B cell (primary cell): ENCODE data around the gene EPHB1. TPM values are rescaled to one million over a fixed set of nuclear protein-coding genes. Genes with fewer than 3 reads are reported as not detected.

Source experiments
- ATAC-seq: fragments of 200-7000 bp; cut with Tn5 transposase; one replicate; pipeline ENCODE4 v1.10.0; 2021; ENCODE audit warnings: low read depth, mild to moderate bottlenecking, moderate number of reproducible peaks, moderate library complexity
- CTCF ChIA-PET: fragments of 350-600 bp; sonication (Branson Sonifier 250); formaldehyde crosslinking; loops from one replicate; lab custom pipeline; 2021; ENCODE audit warnings: antibody characterized with exemption, inconsistent platforms; lab: Charles Lee
- POLR2A ChIA-PET: fragments of 350-600 bp; sonication (Branson Sonifier 250); formaldehyde crosslinking; loops from one replicate; lab custom pipeline; 2021; ENCODE audit warnings: antibody characterized with exemption; lab: Charles Lee
- DNase-seq: peaks from one replicate; pipeline ENCODE4 v3.0.0; 2013
- H2AFZ ChIP-seq: 2 replicates; pipeline ENCODE4 v1.6.1; 2012; ENCODE audit warnings: mild to moderate bottlenecking, low read depth, low read length; ENCODE audit not compliant: insufficient read depth, poor library complexity, severe bottlenecking
- H3K27ac ChIP-seq, 2 donors: 1 replicate in 1 of 2; 2 replicates in 1 of 2; pipeline ENCODE4 v1.5.1; 2012 to 2013; ENCODE audit warnings: low read length in 2 of 2, mild to moderate bottlenecking in 2 of 2, moderate library complexity in 1 of 2
- H3K27me3 ChIP-seq, 4 experiments: fragments of 200-600 bp in 1 of 4; sonication (generic) in 1 of 4; replicated peaks in 1 of 4; 1 replicate in 2 of 4; 2 replicates in 2 of 4; pipeline versions ENCODE4 v1.6.1 to v1.7.0; 2013 to 2016; ENCODE audit warnings: low read length in 3 of 4, mild to moderate bottlenecking in 2 of 4, mixed read lengths in 1 of 4, moderate library complexity in 1 of 4; ENCODE audit not compliant: insufficient read depth in 4 of 4, control insufficient read depth in 3 of 4; ENCODE audit errors: control extremely low read depth in 1 of 4
- H3K36me3 ChIP-seq, 2 experiments: replicated peaks in 1 of 2; 1 replicate in 1 of 2; 2 replicates in 1 of 2; pipeline versions ENCODE4 v1.6.1 to v1.7.1; 2013; ENCODE audit warnings: low read length in 1 of 2; ENCODE audit not compliant: insufficient read depth in 2 of 2, control insufficient read depth in 1 of 2; ENCODE audit errors: control extremely low read depth in 1 of 2, extremely low read depth in 1 of 2
- H3K4me1 ChIP-seq, 2 donors: fragments of 200-600 bp in 1 of 2; sonication (generic) in 1 of 2; 1 replicate in 1 of 2; 2 replicates in 1 of 2; pipeline versions ENCODE4 v1.5.1 to v1.6.1; 2013 to 2017; ENCODE audit warnings: low read length in 2 of 2; ENCODE audit not compliant: control insufficient read depth in 2 of 2, insufficient read depth in 2 of 2
- H3K4me2 ChIP-seq: replicated peaks from 2 replicates; pipeline ENCODE3; 2012; ENCODE audit warnings: mild to moderate bottlenecking, low read depth, low read length; ENCODE audit not compliant: poor library complexity, severe bottlenecking
- H3K4me3 ChIP-seq, 5 experiments: fragments of 200-600 bp in 1 of 5; sonication (generic) in 1 of 5; 1 replicate in 3 of 5; 2 replicates in 2 of 5; pipeline versions ENCODE4 v1.5.1 to v1.7.0; 2011 to 2016; ENCODE audit warnings: low read length in 4 of 5, mild to moderate bottlenecking in 4 of 5, low read depth in 2 of 5, control low read depth in 1 of 5, moderate library complexity in 1 of 5; ENCODE audit not compliant: insufficient read depth in 1 of 5; ENCODE audit errors: control extremely low read depth in 1 of 5, extremely low read depth in 1 of 5
- H3K79me2 ChIP-seq: fragments of 200-600 bp; sonication (generic); one replicate; pipeline ENCODE4 v1.6.0; 2016; ENCODE audit warnings: low read length; ENCODE audit not compliant: control insufficient read depth, insufficient read depth
- H3K9ac ChIP-seq: fragments of 200-600 bp; sonication (generic); 2 replicates; pipeline ENCODE4 v1.6.1; 2017; ENCODE audit warnings: mild to moderate bottlenecking, low read length, moderate library complexity
- H3K9me3 ChIP-seq, 3 donors: one replicate each; pipeline versions ENCODE4 v1.6.1 to v1.7.1; 2013; ENCODE audit warnings: low read length in 2 of 3; ENCODE audit not compliant: control insufficient read depth in 2 of 3, insufficient read depth in 1 of 3; ENCODE audit errors: control extremely low read depth in 1 of 3
- H4K20me1 ChIP-seq: 2 replicates; pipeline ENCODE4 v1.6.0; 2012; ENCODE audit warnings: mild to moderate bottlenecking, low read length; ENCODE audit not compliant: insufficient read depth, control insufficient read depth, poor library complexity, severe bottlenecking
- H3K27ac Mint-ChIP-seq: one replicate; pipeline ENCODE4 v1.8.0; 2021; ENCODE audit warnings: mixed read lengths
- H3K27me3 Mint-ChIP-seq: one replicate; pipeline ENCODE4 v1.8.0; 2021; ENCODE audit warnings: mixed read lengths
- H3K4me1 Mint-ChIP-seq: one replicate; pipeline ENCODE4 v1.8.0; 2021; ENCODE audit warnings: mixed read lengths
- H3K4me3 Mint-ChIP-seq: one replicate; pipeline ENCODE4 v1.8.0; 2021; ENCODE audit warnings: mixed read lengths
- H3K9me3 Mint-ChIP-seq: one replicate; pipeline ENCODE4 v1.8.0; 2022; ENCODE audit warnings: mixed read lengths; ENCODE audit not compliant: insufficient read depth
- CTCF ChIP-seq: fragments of 200-600 bp; IDR thresholded peaks from one replicate; pipeline ENCODE4 v1.8.0; 2022; ENCODE audit warnings: antibody characterized with exemption, mild to moderate bottlenecking
- EZH2 ChIP-seq: IDR thresholded peaks from 2 replicates; pipeline ENCODE4 v1.6.1; 2012; ENCODE audit warnings: borderline replicate concordance, low read depth, mild to moderate bottlenecking, moderate library complexity, low read length; ENCODE audit not compliant: insufficient read depth, poor library complexity, severe bottlenecking
- WGBS: methylation state at CpG from one replicate; pipeline ENCODE4 v1.1.5; 2013; ENCODE audit warnings: missing lambda C conversion rate; ENCODE audit not compliant: insufficient coverage; 5-methylcytosine and 5-hydroxymethylcytosine counted together
- intact Hi-C: fragments of 100-400 bp; cut with micrococcal nuclease; formaldehyde crosslinking; loops from one replicate; pipeline ENCODE4 v1.10.0; 2022
- polyA plus RNA-seq: library from polyadenylated mRNA; depleted of rRNA; stranded (reverse); fragments of >200 nt; gene quantifications from 2 replicates; pipeline ENCODE4 v1.2.3, GENCODE V29; 2012
- total RNA-seq, 2 donors: library from RNA; stranded (reverse); fragments of 120-200 nt in 1 of 2; gene quantifications; 1 replicate in 1 of 2; 2 replicates in 1 of 2; pipeline versions ENCODE4 v1.2.3 to v1.2.4, GENCODE V29; 2013 to 2022

EPHB1 gene
- total and polyA plus RNA-seq, 2 donors (not counting 1 experiment from before 2014, with no cell fraction given), result 0.01 TPM; not detected in 1

GRCh38 chr3:135149707-135150681 is 354.9 kb downstream of the EPHB1 start:
- H3K4me1 ChIP-seq, result no peaks in the 10 kb centered on the region

More at GRCh38 chr3:135149707-135150681, 354.9 kb downstream of the EPHB1 start:
- H3K4me1 Mint-ChIP-seq, result no peaks in the 10 kb centered on the region
- H2AFZ ChIP-seq, result no peak overlapping the region
- no peak overlapping the region for H3K27ac Mint-ChIP-seq
- H3K9me3 ChIP-seq, result no peaks in the 10 kb centered on the region
- no peak overlapping the region for H3K4me2 ChIP-seq
- H3K27me3 Mint-ChIP-seq, result no peaks in the 10 kb centered on the region
- ATAC-seq (no peak), DNase-seq (no peak)
- H4K20me1 ChIP-seq, result no peaks in the 10 kb centered on the region
- no peak overlapping the region for H3K4me3 ChIP-seq
- POLR2A ChIA-PET, result no interaction called here
- H3K27me3 ChIP-seq, result no peaks in the 10 kb centered on the region
- H3K9me3 Mint-ChIP-seq, result no peaks in the 10 kb centered on the region
- TF ChIP-seq CTCF (no peak), EZH2 (no peak)
- no peak overlapping the region for H3K9ac ChIP-seq
- no peaks in the 10 kb centered on the region for H3K36me3 ChIP-seq
- no peak overlapping the region for H3K27ac ChIP-seq
- 84% methylated on average over 9 of the region's 12 CpGs for WGBS
- intact Hi-C loops, result no loop called here
- no peak overlapping the region for H3K4me3 Mint-ChIP-seq
- CTCF ChIA-PET, result no interaction called here
- no peaks in the 10 kb centered on the region for H3K79me2 ChIP-seq
